GM12878 (cell line): Measurements from ENCODE around the gene CAMKK1. TPM values are rescaled to one million over a fixed set of nuclear protein-coding genes. Genes with fewer than 3 reads are reported as not detected.

Experiments
- ATAC-seq: fragments of 200-7000 bp; cut with Tn5 transposase; 3 replicates; pipeline ENCODE4 v1.9.1; 2020; ENCODE audit warnings: mild to moderate bottlenecking, moderate library complexity
- BruUV-seq: library from RNA; stranded (reverse); fragments of 400-500 nt; replicated peaks from 2 replicates; lab custom pipeline; 2021; lab: Mats Ljungman, UMichigan
- CTCF ChIA-PET: fragments of 300-600 bp; sonication (Branson Sonifier 250); formaldehyde crosslinking; extraction: SDS; loops from one replicate; lab custom pipeline; 2021; ENCODE audit warnings: inconsistent platforms; lab: Yijun Ruan, JAX
- POLR2A ChIA-PET: fragments of 350-600 bp; formaldehyde crosslinking; extraction: SDS; loops from one replicate; lab custom pipeline; 2021; ENCODE audit warnings: inconsistent platforms; lab: Charles Lee
- RAD21 ChIA-PET: fragments of 300-600 bp; sonication (Branson Sonifier 250); formaldehyde crosslinking; loops from one replicate; lab custom pipeline; 2023; ENCODE audit warnings: antibody characterized with exemption; ENCODE audit not compliant: unreplicated experiment; lab: Charles Lee
- SMC1A ChIA-PET: fragments of 300-600 bp; sonication (Branson Sonifier 250); formaldehyde crosslinking; loops from one replicate; lab custom pipeline; 2023; ENCODE audit not compliant: unreplicated experiment, uncharacterized antibody; lab: Charles Lee
- DNase-seq: peaks from one replicate; pipeline ENCODE4 v3.0.0-alpha.2; 2011; ENCODE audit warnings: low read depth, low spot score
- FAIRE-seq: peaks from 3 replicates; lab custom pipeline; 2011; peaks lifted over from hg19 to GRCh38; lab: Jason Lieb, UNC
- H2AFZ ChIP-seq: 2 replicates; pipeline ENCODE4 v1.6.0; 2011; ENCODE audit warnings: low read depth, low read length, control low read depth; ENCODE audit not compliant: control insufficient read depth
- H3K27ac ChIP-seq: 2 replicates; pipeline ENCODE4 v1.5.1; 2011; ENCODE audit warnings: control low read depth; ENCODE audit not compliant: control insufficient read depth, insufficient read depth
- H3K27me3 ChIP-seq, 2 experiments: replicated peaks in 1 of 2; 2 replicates each; pipeline versions ENCODE4 v1.6.0 to v1.6.1; 2011; ENCODE audit warnings: low read length in 1 of 2; ENCODE audit not compliant: control insufficient read depth in 2 of 2, insufficient read depth in 2 of 2
- H3K36me3 ChIP-seq, 2 experiments: 2 replicates each; pipeline ENCODE4 v1.5.1; 2011; ENCODE audit warnings: low read length in 1 of 2; ENCODE audit not compliant: control insufficient read depth in 2 of 2, insufficient read depth in 2 of 2
- H3K4me1 ChIP-seq: 2 replicates; pipeline ENCODE4 v1.6.1; 2011; ENCODE audit warnings: mild to moderate bottlenecking, low read length, moderate library complexity, mixed read lengths; ENCODE audit not compliant: control insufficient read depth, insufficient read depth
- H3K4me2 ChIP-seq: 2 replicates; pipeline ENCODE4 v1.6.0; 2011; ENCODE audit warnings: control low read depth; ENCODE audit not compliant: control insufficient read depth, insufficient read depth
- H3K4me3 ChIP-seq: fragments of 200-600 bp; sonication (generic); 2 replicates; pipeline ENCODE4 v1.5.1; 2016
- H3K79me2 ChIP-seq: 2 replicates; pipeline ENCODE4 v1.6.0; 2011; ENCODE audit warnings: low read length; ENCODE audit not compliant: control insufficient read depth, insufficient read depth
- H3K9ac ChIP-seq: 2 replicates; pipeline ENCODE4 v1.8.0; 2011; ENCODE audit warnings: low read length, control low read depth, mixed read lengths; ENCODE audit not compliant: control insufficient read depth, insufficient read depth
- H3K9me3 ChIP-seq: replicated peaks from 3 replicates; pipeline ENCODE4 v1.5.1; 2011; ENCODE audit warnings: mild to moderate bottlenecking, low read length; ENCODE audit not compliant: control insufficient read depth, insufficient read depth
- H4K20me1 ChIP-seq: 2 replicates; pipeline ENCODE4 v1.6.0; 2011; ENCODE audit not compliant: control insufficient read depth, insufficient read depth
- CUX1 ChIP-seq: IDR thresholded peaks from 2 replicates; pipeline ENCODE4 v1.6.1; 2012; ENCODE audit warnings: improper control_type of control experiment, low read depth, low read length; ENCODE audit not compliant: insufficient replicate concordance
- ETV6 ChIP-seq, 2 experiments: fragments of 450-650 bp in 1 of 2; IDR thresholded peaks in 1 of 2; conservative IDR thresholded peaks in 1 of 2; 2 replicates each; pipeline ENCODE4 v1.6.1; 2014; ENCODE audit warnings: antibody characterized with exemption in 1 of 2, borderline replicate concordance in 1 of 2, low read depth in 1 of 2, mild to moderate bottlenecking in 1 of 2, moderate library complexity in 1 of 2
- FOXM1 ChIP-seq: IDR thresholded peaks from 2 replicates; pipeline ENCODE4 v1.6.1; 2012; ENCODE audit warnings: low read depth, mild to moderate bottlenecking, inconsistent platforms, low read length, moderate library complexity
- STAT3 ChIP-seq: IDR thresholded peaks from 2 replicates; pipeline ENCODE4 v1.6.1; 2011; ENCODE audit warnings: low read depth, low read length, improper control_type of control experiment
- ZNF217 ChIP-seq: fragments of 450-650 bp; IDR thresholded peaks from 2 replicates; pipeline ENCODE4 v1.6.1; 2017; ENCODE audit warnings: antibody characterized with exemption, mild to moderate bottlenecking
- WGBS: methylation state at CpG from one replicate; pipeline ENCODE4 v1.1.6; 2016; ENCODE audit warnings: low lambda C conversion rate; ENCODE audit not compliant: insufficient replicate concordance, insufficient coverage; ENCODE audit errors: missing lambda C conversion rate; 5-methylcytosine and 5-hydroxymethylcytosine counted together
- in situ Hi-C: fragments of 300-500 bp; cut with MboI; formaldehyde crosslinking; loops from 9 replicates; pipeline ENCODE4 v1.14.3; 2018; ENCODE audit warnings: mixed read lengths
- intact Hi-C: fragments of 100-400 bp; cut with micrococcal nuclease; formaldehyde crosslinking; loops from one replicate; pipeline ENCODE4 v1.14.2; 2022; ENCODE audit not compliant: unreplicated experiment
- polyA plus RNA-seq, 11 experiments: library from polyadenylated mRNA; depleted of rRNA in 4 of 11; unstranded in 6 of 11; stranded (reverse) in 5 of 11; fragments of >200 nt; fragmentation: Nextera tagmentation in 4 of 11; fragmentation: Illumina TruSeq in 1 of 11; extraction: Ambion mirVana in 4 of 11; extraction: Trizol in 1 of 11; gene quantifications; 1 replicate in 1 of 11; 2 replicates in 10 of 11; pipeline versions ENCODE4 v1.2.1 to v1.2.3, GENCODE V29; 2011 to 2016; ENCODE audit warnings: inconsistent platforms in 2 of 11, missing spikeins in 2 of 11, low read depth in 1 of 11
- total RNA-seq, 4 experiments: library from RNA; depleted of rRNA in 3 of 4; stranded (reverse); fragments of >200 nt in 3 of 4; fragmentation: Illumina TruSeq in 1 of 4; extraction: Trizol in 1 of 4; gene quantifications; 2 replicates each; pipeline versions ENCODE4 v1.2.1 to v1.2.3, GENCODE V29; 2013 to 2021

Gene CAMKK1
- total and polyA plus RNA-seq, 10 of the 15 experiments (the other 5 are each of a cell fraction or from before 2014, with no cell fraction given): 0.06 to 0.84 (median 0.37) TPM

- Histone ChIP-seq H3K9me3 (no peaks in the 10 kb centered on the region), H3K9ac (no peak overlapping the region), H2AFZ (no peak overlapping the region), H4K20me1 (no peaks in the 10 kb centered on the region), H3K4me1 (peaks cover 9% of the 10 kb centered on the region), H3K27ac (no peak overlapping the region), H3K27me3 (no peaks in the 10 kb centered on the region), H3K4me3 (no peak overlapping the region), H3K79me2 (no peaks in the 10 kb centered on the region), H3K36me3 (peaks cover 16 to 18% of the 10 kb centered on the region in 2 experiments), H3K4me2 (no peak overlapping the region)
- DNase-seq (no peak), ATAC-seq (no peak), FAIRE-seq (no peak)
- 96% methylated on average over 15 of the region's 15 CpGs for WGBS
- ChIA-PET POLR2A (no interaction called here), RAD21 (no interaction called here), SMC1A (no interaction called here), CTCF (interaction anchor here (1.1 to 3.5 kb wide), 2 partner anchors 13 to 79 kb away, joined by 3 to 14 read pairs; no protein-coding TSS in a partner anchor)
- in situ Hi-C loops (no loop called here), intact Hi-C loops (no loop called here)
- no peak for TF ChIP-seq ETV6 (conservative IDR thresholded peaks at IDR 0.05 in 1 of 2, IDR thresholded peaks at IDR 0.05 in 1 of 2; ENCODE audit: borderline replicate concordance in 1 of 2, low read depth in 1 of 2)
- no peak for TF ChIP-seq STAT3
- TF ChIP-seq FOXM1: no peak
- TF ChIP-seq CUX1: no peak
- TF ChIP-seq ZNF217: no peak
- no TSS peak for BruUV-seq
Measured at GRCh38 chr17:3813171-3813570, 79.7 kb downstream of the CAMKK1 start.
